ENCODE results near the gene TMEM161B.

- TF ChIP-seq POLR2A (IDR thresholded peaks at IDR 0.05; ENCODE audit: low read length): no peak
- TF ChIP-seq CTCF (IDR thresholded peaks at IDR 0.05): no peak
- TF ChIP-seq E2F6 (IDR thresholded peaks at IDR 0.05; ENCODE audit: borderline replicate concordance, low read depth): no peak
- TF ChIP-seq MAX (IDR thresholded peaks at IDR 0.05): no peak
- no peak for TF ChIP-seq BHLHE40 (IDR thresholded peaks at IDR 0.05; ENCODE audit: low read depth, low read length)
- TF ChIP-seq RAD21 (conservative IDR thresholded peaks at IDR 0.05 in 1 of 2, IDR thresholded peaks at IDR 0.05 in 1 of 2): no peak
- TF ChIP-seq TP53 (CRISPR knock-in tag; IDR thresholded peaks at IDR 0.05): no peak
Observed at GRCh38 chr5:88254320-88254719, 14.3 kb downstream of the TMEM161B start.
